Calu3 (cell line): ENCODE measurements around the gene NRP1. TPM values are rescaled to one million over a fixed set of nuclear protein-coding genes. Genes with fewer than 3 reads are reported as not detected.
A peak's percentile ranks its signal among the peaks of the same experiment; 100 is the strongest.

Experiments
- BruUV-seq: library from RNA; stranded (reverse); fragments of 400-500 nt; replicated peaks from 2 replicates; lab custom pipeline; 2021; lab: Mats Ljungman, UMichigan
- CTCF ChIA-PET: fragments of 300-600 bp; sonication (Branson Sonifier 250); formaldehyde crosslinking; loops from one replicate; lab custom pipeline; 2022; ENCODE audit warnings: antibody characterized with exemption; lab: Charles Lee
- DNase-seq: peaks from one replicate; pipeline ENCODE4 v3.0.0; 2022
- H3K27ac Mint-ChIP-seq: one replicate; pipeline ENCODE4 v1.8.0; 2022; ENCODE audit warnings: mixed read lengths; ENCODE audit not compliant: unreplicated experiment
- H3K27me3 Mint-ChIP-seq: one replicate; pipeline ENCODE4 v1.8.0; 2022; ENCODE audit warnings: mixed read lengths; ENCODE audit not compliant: unreplicated experiment
- H3K36me3 Mint-ChIP-seq: one replicate; pipeline ENCODE4 v1.8.0; 2022; ENCODE audit warnings: mild to moderate bottlenecking, moderate library complexity, mixed read lengths; ENCODE audit not compliant: insufficient read depth, unreplicated experiment
- H3K4me1 Mint-ChIP-seq: one replicate; pipeline ENCODE4 v1.8.0; 2022; ENCODE audit warnings: mild to moderate bottlenecking, low read depth, mixed read lengths; ENCODE audit not compliant: unreplicated experiment
- H3K4me3 Mint-ChIP-seq: one replicate; pipeline ENCODE4 v1.8.0; 2022; ENCODE audit warnings: mild to moderate bottlenecking, low read depth, moderate library complexity, mixed read lengths; ENCODE audit not compliant: unreplicated experiment
- H3K9me3 Mint-ChIP-seq: one replicate; pipeline ENCODE4 v1.8.0; 2022; ENCODE audit warnings: low read depth, mixed read lengths; ENCODE audit not compliant: unreplicated experiment
- intact Hi-C: fragments of 100-400 bp; cut with micrococcal nuclease; formaldehyde crosslinking; loops from one replicate; pipeline ENCODE4 v1.10.0; 2022; ENCODE audit not compliant: unreplicated experiment
- total RNA-seq: library from RNA; stranded (reverse); gene quantifications from 2 replicates; pipeline ENCODE4 v1.2.3, GENCODE V29; 2022
- TF ChIP-seq, protein P1 (sequence below): fragments of 200-600 bp; IDR thresholded peaks from one replicate; pipeline ENCODE4 v1.8.0; 2022; ENCODE audit warnings: antibody characterized with exemption; ENCODE audit not compliant: unreplicated experiment

NRP1 gene
- total RNA-seq, 1 experiment from 2014 or later = 96.3 TPM

DNA sequence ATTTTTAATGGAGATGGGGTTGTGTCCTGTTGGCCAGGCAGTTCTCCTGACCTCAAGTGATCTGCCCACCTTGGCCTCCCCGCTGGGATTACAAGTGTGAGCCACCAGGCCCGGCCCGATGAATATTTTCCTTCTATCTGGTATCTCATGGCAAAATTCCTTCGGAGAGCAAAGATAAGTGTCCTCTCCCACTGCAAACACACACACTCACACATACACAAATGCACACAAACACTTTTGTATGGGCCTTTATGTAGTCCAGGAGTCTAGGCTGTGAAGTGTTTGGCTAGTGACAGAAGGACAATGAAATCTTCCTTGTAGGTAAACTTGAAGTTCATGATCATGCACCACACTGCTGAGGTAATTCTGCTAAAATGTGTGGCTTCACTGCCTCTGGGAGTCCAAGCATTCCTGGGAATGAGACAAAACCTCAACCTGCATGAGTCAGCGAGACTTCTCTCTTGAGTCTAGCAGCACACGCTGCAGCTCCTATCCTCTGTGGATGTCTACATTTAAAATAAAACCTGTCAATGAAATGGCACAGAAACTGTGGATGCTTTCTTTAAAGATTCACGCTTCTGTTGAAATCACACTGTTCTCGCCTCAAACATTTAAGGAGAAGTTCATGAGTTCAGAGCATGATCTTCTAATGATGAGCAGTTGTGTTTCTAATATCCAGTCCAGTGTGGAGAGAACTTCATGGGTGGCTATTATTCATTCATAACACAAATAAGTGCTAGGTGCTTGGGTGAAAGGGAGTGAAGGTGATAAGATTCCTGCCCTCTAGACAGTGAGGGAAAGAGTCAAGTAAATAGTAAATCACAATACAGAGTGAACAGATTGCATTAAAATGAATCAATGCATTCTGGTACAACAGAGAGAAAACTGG lies 96.5 kb downstream of the NRP1 start:
- BruUV-seq = no TSS peak
- CTCF ChIA-PET = interaction anchor here (0.6 kb wide), 1 partner anchor 347 kb away, joined by 4 read pairs; no protein-coding TSS in a partner anchor
- intact Hi-C loops = no loop called here
- peak overlapping the region; percentile 77 for H3K27ac Mint-ChIP-seq
- H3K4me1 Mint-ChIP-seq = peaks cover 42% of the 10 kb centered on the region
- peak; percentile 40 for DNase-seq
- H3K36me3 Mint-ChIP-seq = peaks cover 32% of the 10 kb centered on the region
- TF ChIP-seq, protein P1, sequence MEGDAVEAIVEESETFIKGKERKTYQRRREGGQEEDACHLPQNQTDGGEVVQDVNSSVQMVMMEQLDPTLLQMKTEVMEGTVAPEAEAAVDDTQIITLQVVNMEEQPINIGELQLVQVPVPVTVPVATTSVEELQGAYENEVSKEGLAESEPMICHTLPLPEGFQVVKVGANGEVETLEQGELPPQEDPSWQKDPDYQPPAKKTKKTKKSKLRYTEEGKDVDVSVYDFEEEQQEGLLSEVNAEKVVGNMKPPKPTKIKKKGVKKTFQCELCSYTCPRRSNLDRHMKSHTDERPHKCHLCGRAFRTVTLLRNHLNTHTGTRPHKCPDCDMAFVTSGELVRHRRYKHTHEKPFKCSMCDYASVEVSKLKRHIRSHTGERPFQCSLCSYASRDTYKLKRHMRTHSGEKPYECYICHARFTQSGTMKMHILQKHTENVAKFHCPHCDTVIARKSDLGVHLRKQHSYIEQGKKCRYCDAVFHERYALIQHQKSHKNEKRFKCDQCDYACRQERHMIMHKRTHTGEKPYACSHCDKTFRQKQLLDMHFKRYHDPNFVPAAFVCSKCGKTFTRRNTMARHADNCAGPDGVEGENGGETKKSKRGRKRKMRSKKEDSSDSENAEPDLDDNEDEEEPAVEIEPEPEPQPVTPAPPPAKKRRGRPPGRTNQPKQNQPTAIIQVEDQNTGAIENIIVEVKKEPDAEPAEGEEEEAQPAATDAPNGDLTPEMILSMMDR = no peak
- no peaks in the 10 kb centered on the region for H3K27me3 Mint-ChIP-seq
- no peaks in the 10 kb centered on the region for H3K9me3 Mint-ChIP-seq
- no peak overlapping the region for H3K4me3 Mint-ChIP-seq

- BruUV-seq = no TSS peak
- Mint-ChIP-seq H3K27ac (peak overlapping the region; percentile 77), H3K27me3 (no peaks in the 10 kb centered on the region), H3K4me3 (no peak overlapping the region), H3K9me3 (no peaks in the 10 kb centered on the region), H3K36me3 (peaks cover 32% of the 10 kb centered on the region), H3K4me1 (peaks cover 42% of the 10 kb centered on the region)
- CTCF ChIA-PET = no interaction called here
- TF ChIP-seq, protein P1 = no peak
- intact Hi-C loops = no loop called here
- DNase-seq = no peak
Observed at GRCh38 chr10:33236916-33237315, 97.6 kb downstream of the NRP1 start.

GRCh38 chr10:33235951-33236350 lies 98.5 kb downstream of the NRP1 start:
- peaks cover 39% of the 10 kb centered on the region for H3K4me1 Mint-ChIP-seq
- no TSS peak for BruUV-seq
- no peak overlapping the region for H3K4me3 Mint-ChIP-seq
- intact Hi-C loops = no loop called here
- peaks cover 30% of the 10 kb centered on the region for H3K36me3 Mint-ChIP-seq
- no peak for DNase-seq
- CTCF ChIA-PET = no interaction called here
- H3K27ac Mint-ChIP-seq = no peak overlapping the region
- H3K9me3 Mint-ChIP-seq = no peaks in the 10 kb centered on the region
- H3K27me3 Mint-ChIP-seq = no peaks in the 10 kb centered on the region
- TF ChIP-seq, protein P1 = no peak

GRCh38 chr10:33235251-33235884 lies 99.1 kb downstream of the NRP1 start:
- Mint-ChIP-seq H3K27ac (no peak overlapping the region), H3K4me3 (no peak overlapping the region), H3K4me1 (peaks cover 33% of the 10 kb centered on the region), H3K27me3 (no peaks in the 10 kb centered on the region), H3K36me3 (peaks cover 24% of the 10 kb centered on the region), H3K9me3 (no peaks in the 10 kb centered on the region)
- BruUV-seq = no TSS peak
- TF ChIP-seq, protein P1 = no peak
- intact Hi-C loops = no loop called here
- CTCF ChIA-PET = no interaction called here
- DNase-seq = no peak
